ENCODE measurements around the gene PIANP. TPM values are rescaled to one million over a fixed set of nuclear protein-coding genes. Genes with fewer than 3 reads are reported as not detected.
"Not testable (repeated sequence)": the region's sequence is repeated elsewhere in the genome, so short reads cannot be mapped to it uniquely, and the experiment has no call there.

Gene PIANP
- total RNA-seq, 2 donors from 2014 or later = 3.1 TPM; not detected in 1

DNA sequence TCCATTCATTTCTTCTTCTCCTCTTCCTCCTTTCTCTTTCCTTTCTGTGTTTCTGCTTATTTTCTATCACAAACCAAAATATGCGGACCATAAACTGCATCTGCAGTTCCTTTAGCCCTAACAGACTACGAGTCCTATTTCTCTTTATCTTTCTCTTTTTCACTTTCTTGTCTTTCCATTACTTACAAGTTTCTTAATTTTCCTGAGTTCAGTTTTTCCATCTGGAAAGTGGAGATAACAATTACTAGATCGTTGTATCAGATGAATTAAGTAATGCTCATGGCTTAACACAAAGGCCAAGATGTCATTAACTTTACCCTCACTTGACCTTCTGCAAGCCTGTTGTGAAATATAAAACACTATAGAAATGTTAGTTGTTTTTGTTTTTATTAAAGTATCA lies 22.2 kb upstream of the PIANP start:
- WGBS = 86% methylated on average over 3 of the region's 3 CpGs
- Histone ChIP-seq H3K36me3 (no peaks in the 10 kb centered on the region), H3K27ac (no peak overlapping the region), H3K27me3 (replicated peaks; ENCODE audit: insufficient read depth) (no peaks in the 10 kb centered on the region), H3K9me3 (no peaks in the 10 kb centered on the region), H3K4me1 (replicated peaks) (no peaks in the 10 kb centered on the region), H3K4me3 (no peak overlapping the region)
- DNase-seq (ENCODE audit: low spot score) = no peak
- intact Hi-C loops (cut with DNase I) = no loop called here
- no peak for TF ChIP-seq POLR2AphosphoS5 (IDR thresholded peaks at IDR 0.05)
- no peak for TF ChIP-seq POLR2A (IDR thresholded peaks at IDR 0.05)
- TF ChIP-seq, protein P1, sequence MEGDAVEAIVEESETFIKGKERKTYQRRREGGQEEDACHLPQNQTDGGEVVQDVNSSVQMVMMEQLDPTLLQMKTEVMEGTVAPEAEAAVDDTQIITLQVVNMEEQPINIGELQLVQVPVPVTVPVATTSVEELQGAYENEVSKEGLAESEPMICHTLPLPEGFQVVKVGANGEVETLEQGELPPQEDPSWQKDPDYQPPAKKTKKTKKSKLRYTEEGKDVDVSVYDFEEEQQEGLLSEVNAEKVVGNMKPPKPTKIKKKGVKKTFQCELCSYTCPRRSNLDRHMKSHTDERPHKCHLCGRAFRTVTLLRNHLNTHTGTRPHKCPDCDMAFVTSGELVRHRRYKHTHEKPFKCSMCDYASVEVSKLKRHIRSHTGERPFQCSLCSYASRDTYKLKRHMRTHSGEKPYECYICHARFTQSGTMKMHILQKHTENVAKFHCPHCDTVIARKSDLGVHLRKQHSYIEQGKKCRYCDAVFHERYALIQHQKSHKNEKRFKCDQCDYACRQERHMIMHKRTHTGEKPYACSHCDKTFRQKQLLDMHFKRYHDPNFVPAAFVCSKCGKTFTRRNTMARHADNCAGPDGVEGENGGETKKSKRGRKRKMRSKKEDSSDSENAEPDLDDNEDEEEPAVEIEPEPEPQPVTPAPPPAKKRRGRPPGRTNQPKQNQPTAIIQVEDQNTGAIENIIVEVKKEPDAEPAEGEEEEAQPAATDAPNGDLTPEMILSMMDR (IDR thresholded peaks at IDR 0.05) = no peak

GRCh38 chr12:6716874-6717437 lies 16.3 kb upstream of the PIANP start:
- no peak overlapping the region for H3K4me3 ChIP-seq
- H3K9me3 ChIP-seq = no peaks in the 10 kb centered on the region
- no peaks in the 10 kb centered on the region for H3K4me1 ChIP-seq (replicated peaks)
- TF ChIP-seq POLR2AphosphoS5 (IDR thresholded peaks at IDR 0.05) (no peak), POLR2A (IDR thresholded peaks at IDR 0.05) (no peak)
- TF ChIP-seq, protein P1 (IDR thresholded peaks at IDR 0.05) = no peak
- H3K27ac ChIP-seq = no peak overlapping the region
- H3K27me3 ChIP-seq (replicated peaks; ENCODE audit: insufficient read depth) = no peaks in the 10 kb centered on the region
- no peaks in the 10 kb centered on the region for H3K36me3 ChIP-seq
- DNase-seq (ENCODE audit: low spot score) = no peak
- 83% methylated on average over 10 of the region's 10 CpGs for WGBS
- intact Hi-C loops (cut with DNase I) = no loop called here

GRCh38 chr12:6716031-6716873 lies 15.6 kb upstream of the PIANP start:
- H3K4me1 ChIP-seq (replicated peaks); H3K27ac ChIP-seq; H3K4me3 ChIP-seq; DNase-seq (ENCODE audit: low spot score); H3K36me3 ChIP-seq; H3K9me3 ChIP-seq; intact Hi-C loops (cut with DNase I); H3K27me3 ChIP-seq (replicated peaks; ENCODE audit: insufficient read depth): not testable (repeated sequence)
- WGBS = 89% methylated on average over 30 of the region's 41 CpGs

DNA sequence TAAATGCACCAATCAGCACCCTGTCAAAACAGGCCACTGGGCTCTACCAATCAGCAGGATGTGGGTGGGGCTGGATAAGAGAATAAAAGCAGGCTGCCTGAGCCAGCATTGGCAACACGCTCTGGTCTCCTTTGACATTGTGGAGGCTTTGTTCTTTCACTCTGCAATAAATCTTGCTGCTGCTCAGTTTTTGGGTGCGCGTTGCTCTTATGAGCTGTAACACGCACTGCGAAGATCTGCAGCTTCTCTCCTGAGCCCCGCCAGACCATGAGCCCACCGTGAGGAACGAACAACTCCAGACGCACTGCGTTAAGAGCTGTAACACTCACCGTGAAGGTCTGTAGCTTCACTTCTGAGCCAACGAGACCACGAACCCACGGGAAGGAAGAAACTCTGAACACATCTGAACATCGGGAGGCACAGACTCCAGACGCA lies 8.4 kb upstream of the PIANP start:
- Histone ChIP-seq H3K27me3 (replicated peaks; ENCODE audit: insufficient read depth) (no peaks in the 10 kb centered on the region), H3K27ac (no peak overlapping the region), H3K36me3 (no peaks in the 10 kb centered on the region), H3K9me3 (no peaks in the 10 kb centered on the region), H3K4me3 (no peak overlapping the region), H3K4me1 (replicated peaks) (no peaks in the 10 kb centered on the region)
- WGBS = 73% methylated on average over 16 of the region's 16 CpGs
- intact Hi-C loops (cut with DNase I) = no loop called here
- TF ChIP-seq, protein P1 (IDR thresholded peaks at IDR 0.05) = no peak
- TF ChIP-seq POLR2AphosphoS5 (IDR thresholded peaks at IDR 0.05) (no peak), POLR2A (IDR thresholded peaks at IDR 0.05) (no peak)
- no peak for DNase-seq (ENCODE audit: low spot score)

DNA sequence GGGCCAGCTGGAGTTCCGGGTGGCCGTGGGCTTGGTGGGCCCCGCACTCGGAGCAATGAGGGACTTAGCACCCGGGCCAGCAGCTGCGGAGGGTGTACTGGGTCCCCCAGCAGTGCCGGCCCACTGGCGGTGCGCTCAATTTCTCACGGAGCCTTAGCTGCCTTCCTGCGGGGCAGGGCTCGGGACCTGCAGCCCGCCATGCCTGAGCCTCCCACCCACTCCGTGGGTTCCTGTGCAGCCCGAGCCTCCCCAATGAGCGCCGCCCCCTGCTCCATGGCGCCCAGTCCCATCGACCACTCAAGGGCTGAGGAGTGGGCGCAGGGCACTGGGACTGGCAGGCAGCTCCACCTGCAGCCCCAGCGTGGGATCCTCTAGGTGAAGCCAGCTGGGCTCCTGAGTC lies 7.7 kb upstream of the PIANP start:
- H3K9me3 ChIP-seq; H3K36me3 ChIP-seq; H3K27ac ChIP-seq; H3K4me1 ChIP-seq (replicated peaks); intact Hi-C loops (cut with DNase I); H3K27me3 ChIP-seq (replicated peaks; ENCODE audit: insufficient read depth); DNase-seq (ENCODE audit: low spot score); H3K4me3 ChIP-seq: not testable (repeated sequence)
- WGBS = 86% methylated on average over 16 of the region's 21 CpGs

GRCh38 chr12:6703631-6704030 lies 3.0 kb upstream of the PIANP start:
- H3K27ac ChIP-seq = no peak overlapping the region
- TF ChIP-seq, protein P1 (IDR thresholded peaks at IDR 0.05) = no peak
- no peak for TF ChIP-seq POLR2AphosphoS5 (IDR thresholded peaks at IDR 0.05)
- no peak for TF ChIP-seq POLR2A (IDR thresholded peaks at IDR 0.05)
- no peaks in the 10 kb centered on the region for H3K4me1 ChIP-seq (replicated peaks)
- DNase-seq (ENCODE audit: low spot score) = no peak
- H3K27me3 ChIP-seq (replicated peaks; ENCODE audit: insufficient read depth) = peaks cover 22% of the 10 kb centered on the region
- H3K4me3 ChIP-seq = no peak overlapping the region
- 18% methylated on average over 10 of the region's 10 CpGs for WGBS
- no peaks in the 10 kb centered on the region for H3K36me3 ChIP-seq
- intact Hi-C loops (cut with DNase I) = no loop called here
- no peaks in the 10 kb centered on the region for H3K9me3 ChIP-seq
